Colonic mucosa (tissue), 4 donors: Measurements from ENCODE around the gene SKAP1. TPM values are rescaled to one million over a fixed set of nuclear protein-coding genes. Genes with fewer than 3 reads are reported as not detected.

ENCODE experiments used
- DNase-seq: peaks from one replicate; pipeline ENCODE4 v3.0.0-alpha.2; 2020
- H3K27ac ChIP-seq: fragments of 200-600 bp; one replicate; pipeline ENCODE4 v1.8.0; 2021
- H3K27me3 ChIP-seq: fragments of 200-600 bp; one replicate; pipeline ENCODE4 v1.8.0; 2021
- H3K36me3 ChIP-seq: fragments of 200-600 bp; one replicate; pipeline ENCODE4 v1.8.0; 2021
- H3K4me1 ChIP-seq: fragments of 200-600 bp; one replicate; pipeline ENCODE4 v1.8.0; 2021; ENCODE audit warnings: mild to moderate bottlenecking
- H3K4me3 ChIP-seq: fragments of 200-600 bp; one replicate; pipeline ENCODE4 v1.8.0; 2021
- H3K9ac ChIP-seq, 2 donors: one replicate each; pipeline ENCODE4 v1.7.0; 2013; ENCODE audit warnings: control low read depth in 2 of 2, low read depth in 2 of 2, low read length in 2 of 2
- H3K9me3 ChIP-seq: fragments of 200-600 bp; one replicate; pipeline ENCODE4 v1.8.0; 2021
- intact Hi-C: fragments of 100-400 bp; cut with DNase I; formaldehyde crosslinking; loops from one replicate; pipeline ENCODE4 v1.14.1; 2022
- total RNA-seq, 2 donors: library from RNA; stranded (reverse); fragmentation: NEBNext Ultra II Directional in 1 of 2; extraction: Animal tissue kit (Norgen Biotek cat#: 25700) in 1 of 2; gene quantifications; one replicate each; pipeline ENCODE4 v1.2.1, GENCODE V29; 2021
- TF ChIP-seq, protein P1 (sequence below): fragments of 200-600 bp; IDR thresholded peaks from one replicate; pipeline ENCODE4 v1.8.0; 2022; ENCODE audit warnings: antibody characterized with exemption, mild to moderate bottlenecking
- donor health status: healthy.
- donor health status: DM: no; HTN: no; CAD: no.
- donor health status: DM: no; HTN: no; CAD: no.

SKAP1 gene
- total RNA-seq, 2 donors from 2014 or later = 1.2 to 2.1 TPM

DNA sequence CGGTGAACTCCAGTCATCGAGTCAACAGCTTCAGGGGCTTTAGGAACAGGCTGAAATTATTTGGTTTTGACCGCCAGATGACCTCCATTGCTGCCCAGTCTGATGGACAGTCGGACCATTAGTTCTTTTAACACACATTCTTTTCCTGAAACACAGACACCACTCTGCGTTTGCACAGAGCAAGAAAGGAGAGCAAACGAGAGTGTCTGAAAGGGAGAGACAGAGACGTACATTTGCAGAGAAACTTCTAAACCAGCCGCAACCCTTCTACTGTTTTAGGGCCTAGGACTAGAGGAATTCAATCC, 166.3 kb downstream of the SKAP1 start:
- TF ChIP-seq, protein P1, sequence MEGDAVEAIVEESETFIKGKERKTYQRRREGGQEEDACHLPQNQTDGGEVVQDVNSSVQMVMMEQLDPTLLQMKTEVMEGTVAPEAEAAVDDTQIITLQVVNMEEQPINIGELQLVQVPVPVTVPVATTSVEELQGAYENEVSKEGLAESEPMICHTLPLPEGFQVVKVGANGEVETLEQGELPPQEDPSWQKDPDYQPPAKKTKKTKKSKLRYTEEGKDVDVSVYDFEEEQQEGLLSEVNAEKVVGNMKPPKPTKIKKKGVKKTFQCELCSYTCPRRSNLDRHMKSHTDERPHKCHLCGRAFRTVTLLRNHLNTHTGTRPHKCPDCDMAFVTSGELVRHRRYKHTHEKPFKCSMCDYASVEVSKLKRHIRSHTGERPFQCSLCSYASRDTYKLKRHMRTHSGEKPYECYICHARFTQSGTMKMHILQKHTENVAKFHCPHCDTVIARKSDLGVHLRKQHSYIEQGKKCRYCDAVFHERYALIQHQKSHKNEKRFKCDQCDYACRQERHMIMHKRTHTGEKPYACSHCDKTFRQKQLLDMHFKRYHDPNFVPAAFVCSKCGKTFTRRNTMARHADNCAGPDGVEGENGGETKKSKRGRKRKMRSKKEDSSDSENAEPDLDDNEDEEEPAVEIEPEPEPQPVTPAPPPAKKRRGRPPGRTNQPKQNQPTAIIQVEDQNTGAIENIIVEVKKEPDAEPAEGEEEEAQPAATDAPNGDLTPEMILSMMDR = no peak
- Histone ChIP-seq H3K36me3 (no peaks in the 10 kb centered on the region), H3K9me3 (no peaks in the 10 kb centered on the region), H3K27ac (no peak overlapping the region), H3K9ac (no peak overlapping the region), H3K4me3 (no peak overlapping the region), H3K4me1 (peaks cover 5% of the 10 kb centered on the region), H3K27me3 (no peaks in the 10 kb centered on the region)
- no peak for DNase-seq
- intact Hi-C loops = no loop called here

DNA sequence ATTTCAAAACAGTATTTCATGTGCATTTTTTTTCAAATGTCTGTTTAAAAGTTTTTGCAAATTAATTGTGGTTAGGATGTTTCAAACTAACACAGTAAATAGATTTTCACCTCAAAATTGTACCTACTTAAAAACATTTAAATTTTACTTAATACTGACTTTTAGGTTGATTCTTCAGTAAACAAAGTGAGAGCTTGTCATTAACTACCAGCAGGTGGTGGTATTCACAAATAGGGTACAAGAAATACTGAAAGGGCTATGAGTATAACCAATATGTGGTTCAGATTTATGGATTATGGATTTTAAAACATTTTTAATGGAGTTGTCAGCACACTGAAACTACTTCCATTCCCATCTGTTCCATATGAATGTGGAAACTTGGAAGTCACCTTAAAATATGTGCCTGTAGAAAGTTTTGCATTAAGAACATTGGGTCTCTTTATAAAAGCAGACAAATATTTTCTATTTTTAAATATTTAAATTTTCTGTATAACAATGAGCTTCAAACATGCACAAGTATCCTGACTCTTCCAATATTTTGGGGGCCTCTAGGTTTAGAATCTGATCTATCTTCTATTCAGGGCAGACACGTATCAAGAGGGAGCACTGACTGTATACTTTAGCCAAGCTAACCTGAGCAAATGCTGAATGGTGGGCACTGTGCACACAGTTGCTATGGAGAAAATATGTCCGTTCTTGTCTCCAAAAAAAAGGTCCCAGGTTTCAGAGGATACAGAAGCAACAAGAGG, 166.9 kb downstream of the SKAP1 start:
- H3K27me3 ChIP-seq = no peaks in the 10 kb centered on the region
- intact Hi-C loops = no loop called here
- H3K36me3 ChIP-seq = no peaks in the 10 kb centered on the region
- H3K4me3 ChIP-seq = no peak overlapping the region
- H3K9ac ChIP-seq = no peak overlapping the region
- H3K9me3 ChIP-seq = no peaks in the 10 kb centered on the region
- no peak for DNase-seq
- TF ChIP-seq, protein P1 = no peak
- H3K27ac ChIP-seq = no peak overlapping the region
- H3K4me1 ChIP-seq = peaks cover 5% of the 10 kb centered on the region

DNA sequence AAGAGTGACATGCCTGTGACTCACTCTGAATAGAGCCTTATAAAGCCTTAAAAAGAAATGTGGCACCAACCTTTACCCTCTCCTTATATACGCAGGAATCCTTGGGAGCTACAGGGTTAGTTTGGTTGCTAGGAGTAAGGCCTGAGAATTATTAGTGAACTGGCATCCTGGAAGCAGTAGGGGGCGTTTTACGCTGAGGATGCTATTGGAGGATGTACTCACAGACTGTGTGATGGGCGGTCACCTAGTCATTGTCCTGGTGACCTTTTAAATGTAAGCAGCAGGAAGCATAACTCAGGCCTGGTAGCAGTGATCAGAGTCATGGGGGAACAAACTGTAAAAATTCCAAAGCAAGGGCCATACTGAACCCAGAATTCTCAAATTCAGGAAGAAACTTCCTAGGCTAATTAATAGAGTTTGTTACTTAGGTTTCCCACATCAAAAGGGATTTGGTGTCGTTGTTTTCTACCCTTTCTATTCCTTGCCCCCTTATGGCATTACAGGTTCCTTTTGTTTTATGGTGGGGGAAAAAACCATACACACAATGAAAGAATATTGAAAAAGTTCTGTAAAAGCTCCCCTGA, 168.6 kb downstream of the SKAP1 start:
- Histone ChIP-seq H3K27ac (peak overlapping the region; percentile 36), H3K4me3 (no peak overlapping the region), H3K36me3 (no peaks in the 10 kb centered on the region), H3K27me3 (no peaks in the 10 kb centered on the region), H3K9ac (no peak overlapping the region), H3K4me1 (peaks cover 5% of the 10 kb centered on the region), H3K9me3 (no peaks in the 10 kb centered on the region)
- peak; percentile 65 for DNase-seq
- intact Hi-C loops = no loop called here
- TF ChIP-seq, protein P1 = peak; percentile 29

DNA sequence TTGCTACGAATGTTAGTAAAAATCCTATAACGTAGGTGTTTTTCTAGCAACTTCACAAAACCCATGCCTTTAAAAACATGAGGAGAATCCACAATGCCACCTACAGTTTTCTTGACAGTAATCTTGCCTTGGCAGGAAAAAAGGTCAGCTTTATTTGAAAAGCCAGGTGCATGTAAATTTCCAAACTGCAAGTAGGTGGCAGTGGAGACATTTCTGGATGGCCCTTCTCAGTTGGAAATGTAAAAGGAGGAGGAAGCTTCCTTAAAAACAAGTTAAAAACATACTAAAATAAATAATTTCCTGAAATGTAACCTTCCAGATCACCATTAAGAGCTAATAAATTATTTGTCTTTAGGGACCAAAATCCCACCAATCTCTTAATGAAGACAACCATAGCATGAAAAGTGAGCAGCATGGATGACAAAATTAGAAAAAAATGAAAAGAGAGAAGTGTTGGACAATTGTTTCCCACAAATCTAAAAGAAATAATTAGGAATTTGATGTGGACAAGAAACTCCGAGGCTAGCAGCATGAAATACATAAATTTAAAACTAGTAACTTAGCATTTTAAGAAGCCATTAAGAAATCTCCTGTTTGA, 170.2 kb downstream of the SKAP1 start:
- Histone ChIP-seq H3K4me1 (peaks cover 5% of the 10 kb centered on the region), H3K27ac (no peak overlapping the region), H3K4me3 (no peak overlapping the region), H3K9me3 (no peaks in the 10 kb centered on the region), H3K9ac (no peak overlapping the region), H3K27me3 (no peaks in the 10 kb centered on the region), H3K36me3 (no peaks in the 10 kb centered on the region)
- intact Hi-C loops = loop anchor here (10.0 kb wide), 1 partner anchor 75 kb away; no protein-coding TSS in a partner anchor
- DNase-seq = peak; percentile 46
- TF ChIP-seq, protein P1 = peak; percentile 61

DNA sequence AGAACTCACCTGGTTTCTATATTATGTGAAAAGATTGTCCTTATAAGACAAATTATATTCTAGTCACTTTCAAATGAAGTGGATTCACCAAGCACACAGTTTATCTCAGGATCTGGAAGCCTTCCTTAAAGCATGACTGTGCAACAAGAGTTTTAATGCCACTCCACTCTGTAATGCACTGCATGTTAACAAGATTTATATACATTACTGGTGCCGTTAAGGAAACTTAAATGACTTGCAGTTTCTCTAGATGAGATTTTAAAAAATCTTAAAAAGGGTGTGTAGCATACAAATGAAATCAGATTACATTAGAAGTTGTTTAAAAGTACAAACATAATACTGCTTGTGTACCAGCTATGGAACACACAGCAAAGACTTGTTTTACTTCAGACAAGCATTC, 171.7 kb downstream of the SKAP1 start:
- Histone ChIP-seq H3K4me3 (no peak overlapping the region), H3K9ac (no peak overlapping the region), H3K36me3 (no peaks in the 10 kb centered on the region), H3K9me3 (no peaks in the 10 kb centered on the region), H3K27ac (no peak overlapping the region), H3K27me3 (no peaks in the 10 kb centered on the region), H3K4me1 (peaks cover 5% of the 10 kb centered on the region)
- TF ChIP-seq, protein P1 = no peak
- no peak for DNase-seq
- intact Hi-C loops = loop anchor here (10.0 kb wide), 1 partner anchor 74 kb away; no protein-coding TSS in a partner anchor
